ENCODE results near the gene CYTH4.

Gene CYTH4

GRCh38 chr22:37363261-37363992 lies 81.1 kb downstream of the CYTH4 start:
- Histone ChIP-seq H4K8ac (ENCODE audit: low read depth, low read length) (no peak overlapping the region), H3K56ac (ENCODE audit: low read length) (no peak overlapping the region), H2BK15ac (replicated peaks; ENCODE audit: low read depth) (no peak overlapping the region), H3K4me1 (ENCODE audit: control insufficient read depth, low read depth, low read length) (peaks cover 7% of the 10 kb centered on the region), H2AK5ac (ENCODE audit: low read length) (no peak overlapping the region), H3K4ac (ENCODE audit: low read depth, low read length) (no peak overlapping the region), H4K5ac (ENCODE audit: low read length) (no peak overlapping the region), H3K23ac (ENCODE audit: low read length) (no peak overlapping the region), H3K4me2 (ENCODE audit: low read length) (no peak overlapping the region), H2BK5ac (ENCODE audit: low read length) (no peak overlapping the region), H3K36me3 (ENCODE audit: control insufficient read depth, insufficient read depth, low read length) (no peaks in the 10 kb centered on the region), H2BK120ac (ENCODE audit: low read depth, low read length) (no peak overlapping the region), H3K9ac (ENCODE audit: low read length) (no peak overlapping the region), H3K4me3 (ENCODE audit: low read length) (no peak overlapping the region), H3K79me2 (ENCODE audit: control insufficient read depth, insufficient read depth, low read length) (no peaks in the 10 kb centered on the region), H3K79me1 (ENCODE audit: low read length) (no peaks in the 10 kb centered on the region), H3K27me3 (ENCODE audit: insufficient read depth, low read length, poor library complexity) (no peaks in the 10 kb centered on the region), H3K27ac (ENCODE audit: low read depth, low read length) (no peak overlapping the region), H3K18ac (ENCODE audit: low read length) (no peak overlapping the region)
- WGBS (ENCODE audit: extremely low coverage, insufficient coverage, low lambda C conversion rate), result no CpG with 5 or more reads among the region's 15 CpGs
- DNase-seq, result no peak
